DND-41 (cell line): Measurements from ENCODE around the gene ITPR1.
A peak's percentile ranks its signal among the peaks of the same experiment; 100 is the strongest.

ENCODE experiments used
- ATAC-seq: fragments of 200-7000 bp; cut with Tn5 transposase; 3 replicates; pipeline ENCODE4 v1.9.1; 2021; ENCODE audit warnings: low read depth; ENCODE audit not compliant: insufficient read depth
- DNase-seq: peaks from one replicate; pipeline ENCODE4 v3.0.0-alpha.2; 2020
- H2AFZ ChIP-seq: 2 replicates; pipeline ENCODE4 v1.6.0; 2012; ENCODE audit warnings: low read depth, low read length
- H3K27ac ChIP-seq: 2 replicates; pipeline ENCODE4 v1.5.1; 2012; ENCODE audit warnings: low read length, inconsistent platforms
- H3K27me3 ChIP-seq: fragments of 200-600 bp; sonication (generic); 2 replicates; pipeline ENCODE4 v1.6.0; 2012; ENCODE audit warnings: low read length, mild to moderate bottlenecking, inconsistent platforms; ENCODE audit not compliant: insufficient read depth, poor library complexity
- H3K36me3 ChIP-seq: 2 replicates; pipeline ENCODE4 v1.5.1; 2012; ENCODE audit warnings: low read length, inconsistent platforms; ENCODE audit not compliant: insufficient read depth
- H3K4me1 ChIP-seq: 2 replicates; pipeline ENCODE4 v1.5.1; 2012; ENCODE audit warnings: mild to moderate bottlenecking, low read length; ENCODE audit not compliant: insufficient read depth
- H3K4me2 ChIP-seq: 2 replicates; pipeline ENCODE4 v1.6.0; 2012; ENCODE audit warnings: mild to moderate bottlenecking, moderate library complexity, low read length, inconsistent platforms; ENCODE audit not compliant: insufficient read depth
- H3K4me3 ChIP-seq, 2 experiments: fragments of 200-600 bp in 1 of 2; shearing (Covaris generic) in 1 of 2; 2 replicates each; pipeline ENCODE4 v1.5.1; 2012 to 2016; ENCODE audit warnings: inconsistent platforms in 2 of 2, low read length in 2 of 2, mild to moderate bottlenecking in 2 of 2, low read depth in 1 of 2, moderate library complexity in 1 of 2
- H3K79me2 ChIP-seq: 2 replicates; pipeline ENCODE4 v1.6.0; 2012; ENCODE audit warnings: low read length, inconsistent platforms; ENCODE audit not compliant: insufficient read depth
- H3K9ac ChIP-seq: 2 replicates; pipeline ENCODE4 v1.6.0; 2012; ENCODE audit warnings: low read depth, mild to moderate bottlenecking, inconsistent platforms, low read length, moderate library complexity
- H3K9me3 ChIP-seq: 2 replicates; pipeline ENCODE4 v1.5.1; 2012; ENCODE audit warnings: low read length, moderate library complexity, mild to moderate bottlenecking, inconsistent platforms; ENCODE audit not compliant: insufficient read depth, severe bottlenecking
- H4K20me1 ChIP-seq: 2 replicates; pipeline ENCODE4 v1.6.0; 2012; ENCODE audit warnings: low read length; ENCODE audit not compliant: insufficient read depth
- CTCF ChIP-seq: IDR thresholded peaks from 2 replicates; pipeline ENCODE4 v1.5.1; 2012; ENCODE audit warnings: borderline replicate concordance, low read length, moderate library complexity, mild to moderate bottlenecking; ENCODE audit not compliant: poor library complexity, severe bottlenecking; ENCODE audit errors: extremely low read depth
- EZH2 ChIP-seq: IDR thresholded peaks from 3 replicates; pipeline ENCODE4 v1.6.1; 2012; ENCODE audit warnings: borderline replicate concordance, low read depth, mild to moderate bottlenecking, moderate library complexity, low read length, inconsistent platforms; ENCODE audit not compliant: severe bottlenecking

ITPR1 gene

GRCh38 chr3:4837374-4837930 lies 344.3 kb downstream of the ITPR1 start:
- H2AFZ ChIP-seq: no peak overlapping the region
- no peak overlapping the region for H3K4me2 ChIP-seq
- 0 out of 2 replicates have a peak, but pooled peaks cover 7% of the 10 kb centered on the region for H3K36me3 ChIP-seq
- no peaks in the 10 kb centered on the region for H3K79me2 ChIP-seq
- H3K27ac ChIP-seq: peak overlapping the region; percentile 43
- no peak for ATAC-seq
- H3K27me3 ChIP-seq: no peaks in the 10 kb centered on the region
- H3K4me1 ChIP-seq: peaks cover 63% of the 10 kb centered on the region
- no peaks in the 10 kb centered on the region for H4K20me1 ChIP-seq
- no peaks in the 10 kb centered on the region for H3K9me3 ChIP-seq
- no peak overlapping the region for H3K9ac ChIP-seq
- DNase-seq: no peak
- no peak for TF ChIP-seq CTCF
- TF ChIP-seq EZH2: no peak
- no peak overlapping the region for H3K4me3 ChIP-seq

GRCh38 chr3:4838621-4839022 lies 345.5 kb downstream of the ITPR1 start:
- Histone ChIP-seq H3K27me3 (no peaks in the 10 kb centered on the region), H3K9me3 (no peaks in the 10 kb centered on the region), H3K27ac (no peak overlapping the region), H3K4me1 (peaks cover 51% of the 10 kb centered on the region), H3K9ac (no peak overlapping the region), H3K36me3 (0 out of 2 replicates have a peak, but pooled peaks cover 7% of the 10 kb centered on the region), H3K79me2 (no peaks in the 10 kb centered on the region), H2AFZ (no peak overlapping the region), H3K4me3 (no peak overlapping the region), H3K4me2 (no peak overlapping the region), H4K20me1 (no peaks in the 10 kb centered on the region)
- no peak for TF ChIP-seq EZH2
- DNase-seq (no peak), ATAC-seq (no peak)

- Histone ChIP-seq H3K9me3 (no peaks in the 10 kb centered on the region), H3K9ac (no peak overlapping the region), H3K27me3 (no peaks in the 10 kb centered on the region), H3K36me3 (0 out of 2 replicates have a peak, but pooled peaks cover 7% of the 10 kb centered on the region), H3K27ac (no peak overlapping the region; the same call in 1 of the 2 replicates), H3K79me2 (no peaks in the 10 kb centered on the region), H2AFZ (no peak overlapping the region), H3K4me2 (no peak overlapping the region), H3K4me3 (no peak overlapping the region), H4K20me1 (no peaks in the 10 kb centered on the region), H3K4me1 (peaks cover 44% of the 10 kb centered on the region)
- TF ChIP-seq CTCF (no peak), EZH2 (no peak)
- DNase-seq (no peak), ATAC-seq (no peak)
Observed at GRCh38 chr3:4839278-4839677, 346.1 kb downstream of the ITPR1 start.

GRCh38 chr3:4841225-4841624 lies 348.1 kb downstream of the ITPR1 start:
- TF ChIP-seq CTCF (no peak), EZH2 (no peak)
- no peaks in the 10 kb centered on the region for H3K27me3 ChIP-seq
- no peaks in the 10 kb centered on the region for H4K20me1 ChIP-seq
- H3K4me3 ChIP-seq: no peak overlapping the region
- H3K36me3 ChIP-seq: 0 out of 2 replicates have a peak, but pooled peaks cover 7% of the 10 kb centered on the region
- no peak overlapping the region for H3K4me2 ChIP-seq
- no peak overlapping the region for H3K27ac ChIP-seq
- no peak overlapping the region for H2AFZ ChIP-seq
- DNase-seq (no peak), ATAC-seq (no peak)
- H3K9me3 ChIP-seq: no peaks in the 10 kb centered on the region
- no peaks in the 10 kb centered on the region for H3K79me2 ChIP-seq
- H3K4me1 ChIP-seq: peaks cover 39% of the 10 kb centered on the region
- no peak overlapping the region for H3K9ac ChIP-seq
